ENCODE results near the gene UBAC2.

- TF ChIP-seq CTCF (IDR thresholded peaks at IDR 0.05) (no peak), EP300 (IDR thresholded peaks at IDR 0.05) (no peak), POLR2A (IDR thresholded peaks at IDR 0.05) (no peak)
Measured at GRCh38 chr13:99378985-99379733, 178.5 kb downstream of the UBAC2 start.

Measured in tibial nerve (tissue), 4 donors.